HCT116 (cell line): ENCODE results near the gene NHLRC4. TPM values are rescaled to one million over a fixed set of nuclear protein-coding genes. Genes with fewer than 3 reads are reported as not detected.

Experiments
- ATAC-seq: fragments of 200-7000 bp; cut with Tn5 transposase; 2 replicates; pipeline ENCODE4 v1.9.1; 2020; ENCODE audit warnings: mild to moderate bottlenecking, moderate library complexity
- BruUV-seq: library from RNA; stranded (reverse); fragments of 400-500 nt; replicated peaks from 2 replicates; lab custom pipeline; 2021; lab: Mats Ljungman, UMichigan
- CTCF ChIA-PET: fragments of 300-600 bp; sonication (Branson Sonifier 250); formaldehyde crosslinking; loops from one replicate; lab custom pipeline; 2021; ENCODE audit warnings: antibody characterized with exemption; lab: Charles Lee
- POLR2A ChIA-PET: fragments of 300-600, 350-600 bp; sonication (Branson Sonifier 250); formaldehyde crosslinking; loops from one replicate; lab custom pipeline; 2021; ENCODE audit warnings: antibody characterized with exemption; lab: Charles Lee
- RAD21 ChIA-PET, 2 experiments: fragments of 300-600 bp; sonication (Branson Sonifier 250); formaldehyde crosslinking; loops; one replicate each; lab custom pipeline; 2023; ENCODE audit warnings: low total read pairs in 2 of 2; ENCODE audit not compliant: uncharacterized antibody in 2 of 2, unreplicated experiment in 2 of 2, low non-redundant PET in 1 of 2; lab: Charles Lee
- DNase-seq: peaks from one replicate; pipeline ENCODE4 v3.0.0-alpha.2; 2010; ENCODE audit warnings: low read depth, low spot score
- H2AFZ ChIP-seq: fragments of 200-600 bp; shearing (Covaris generic), sonication (generic); 2 replicates; pipeline ENCODE4 v1.6.1; 2017; ENCODE audit warnings: low read depth, mixed run types, mixed read lengths, antibody characterized with exemption, low read length; ENCODE audit not compliant: poor library complexity, severe bottlenecking
- H3K27ac ChIP-seq: 2 replicates; pipeline ENCODE4 v1.5.1; 2012; ENCODE audit warnings: low read depth, low read length
- H3K27me3 ChIP-seq: fragments of 200-600 bp; sonication (generic); 2 replicates; pipeline ENCODE4 v1.6.1; 2016; ENCODE audit warnings: mixed run types, low read length, mixed read lengths; ENCODE audit not compliant: insufficient read depth
- H3K36me3 ChIP-seq, 2 experiments: fragments of 200-500 bp in 1 of 2; fragments of 200-600 bp in 1 of 2; sonication (Bioruptor generic) in 1 of 2; sonication (generic) in 1 of 2; 2 replicates each; pipeline versions ENCODE4 v1.5.1 to v1.6.1; 2014 to 2016; ENCODE audit warnings: low read length in 2 of 2, inconsistent platforms in 1 of 2, mixed read lengths in 1 of 2, mixed run types in 1 of 2; ENCODE audit not compliant: insufficient read depth in 2 of 2, control insufficient read depth in 1 of 2
- H3K4me1 ChIP-seq, 2 experiments: fragments of 200-600 bp in 1 of 2; sonication (generic) in 1 of 2; 2 replicates each; pipeline versions ENCODE4 v1.5.1 to v1.6.1; 2012 to 2017; ENCODE audit warnings: low read length in 2 of 2, inconsistent platforms in 1 of 2, mild to moderate bottlenecking in 1 of 2, mixed read lengths in 1 of 2, mixed run types in 1 of 2, moderate library complexity in 1 of 2; ENCODE audit not compliant: insufficient read depth in 2 of 2, control insufficient read depth in 1 of 2
- H3K4me2 ChIP-seq: fragments of 200-600 bp; sonication (generic); 2 replicates; pipeline ENCODE4 v1.6.1; 2017; ENCODE audit warnings: mixed run types, low read length, mixed read lengths
- H3K4me3 ChIP-seq, 2 experiments: fragments of 200-600 bp in 1 of 2; sonication (generic) in 1 of 2; replicated peaks in 1 of 2; 2 replicates each; pipeline ENCODE4 v1.5.1; 2011 to 2016; ENCODE audit warnings: low read length in 2 of 2, control low read depth in 1 of 2, low read depth in 1 of 2, mild to moderate bottlenecking in 1 of 2, mixed read lengths in 1 of 2, mixed run types in 1 of 2
- H3K79me2 ChIP-seq: fragments of 200-600 bp; sonication (generic); 2 replicates; pipeline ENCODE4 v1.6.1; 2017; ENCODE audit warnings: mild to moderate bottlenecking, mixed run types, low read length, moderate library complexity, mixed read lengths; ENCODE audit not compliant: insufficient read depth
- H3K9ac ChIP-seq: fragments of 200-600 bp; sonication (generic); 2 replicates; pipeline ENCODE4 v1.6.1; 2016; ENCODE audit warnings: low read length, mixed read lengths
- H3K9me2 ChIP-seq: fragments of 200-600 bp; sonication (generic), shearing (Covaris generic); 2 replicates; pipeline ENCODE4 v1.6.1; 2017; ENCODE audit warnings: mixed run types, mild to moderate bottlenecking, moderate library complexity; ENCODE audit not compliant: insufficient read depth
- H3K9me3 ChIP-seq, 2 experiments: fragments of 200-500 bp in 1 of 2; fragments of 200-600 bp in 1 of 2; sonication (Bioruptor generic) in 1 of 2; sonication (generic) in 1 of 2; 2 replicates each; pipeline ENCODE4 v1.6.1; 2014 to 2017; ENCODE audit warnings: low read length in 2 of 2, mixed read lengths in 2 of 2, inconsistent platforms in 1 of 2, low read depth in 1 of 2, mild to moderate bottlenecking in 1 of 2, mixed run types in 1 of 2, moderate library complexity in 1 of 2; ENCODE audit not compliant: control insufficient read depth in 1 of 2, insufficient read depth in 1 of 2
- H4K20me1 ChIP-seq: fragments of 200-600 bp; sonication (generic), shearing (Covaris generic); 2 replicates; pipeline ENCODE4 v1.6.1; 2017; ENCODE audit warnings: mixed run types, mild to moderate bottlenecking, moderate library complexity; ENCODE audit not compliant: insufficient read depth
- ATF3 ChIP-seq: IDR thresholded peaks from 2 replicates; pipeline ENCODE4 v1.6.1; 2012
- CEBPB ChIP-seq: IDR thresholded peaks from 2 replicates; pipeline ENCODE4 v1.6.1; 2012; ENCODE audit warnings: low read depth
- CTCF ChIP-seq, 3 experiments: fragments of 200-600 bp in 1 of 3; sonication (generic) in 1 of 3; IDR thresholded peaks in 2 of 3; conservative IDR thresholded peaks in 1 of 3; 2 replicates each; pipeline ENCODE4 v1.5.1; 2012 to 2017; ENCODE audit warnings: low read depth in 2 of 3, low read length in 2 of 3, antibody characterized with exemption in 1 of 3, borderline replicate concordance in 1 of 3, control low read depth in 1 of 3, mild to moderate bottlenecking in 1 of 3, mixed read lengths in 1 of 3, mixed run types in 1 of 3, moderate library complexity in 1 of 3; ENCODE audit not compliant: insufficient read depth in 1 of 3
- ELF1 ChIP-seq: IDR thresholded peaks from 2 replicates; pipeline ENCODE4 v1.6.1; 2012; ENCODE audit warnings: low read depth, borderline replicate concordance
- EZH2 ChIP-seq: fragments of 200-600 bp; sonication (generic); IDR thresholded peaks from 2 replicates; pipeline ENCODE4 v1.6.1; 2017; ENCODE audit warnings: antibody characterized with exemption, mixed run types
- JUND ChIP-seq: IDR thresholded peaks from 2 replicates; pipeline ENCODE4 v1.6.1; 2012
- POLR2A ChIP-seq: IDR thresholded peaks from 2 replicates; pipeline ENCODE4 v1.7.0; 2011; ENCODE audit warnings: borderline replicate concordance; ENCODE audit not compliant: insufficient read depth, insufficient read length; ENCODE audit errors: extremely low read depth
- RAD21 ChIP-seq: IDR thresholded peaks from 2 replicates; pipeline ENCODE4 v1.6.1; 2012; ENCODE audit warnings: low read depth, mild to moderate bottlenecking
- REST ChIP-seq: IDR thresholded peaks from 2 replicates; pipeline ENCODE4 v1.6.1; 2012; ENCODE audit warnings: low read depth
- SIN3A ChIP-seq: IDR thresholded peaks from 2 replicates; pipeline ENCODE4 v1.6.1; 2012; ENCODE audit warnings: low read depth
- SP1 ChIP-seq: IDR thresholded peaks from 2 replicates; pipeline ENCODE4 v1.6.1; 2012; ENCODE audit warnings: low read depth
- SRF ChIP-seq: IDR thresholded peaks from 2 replicates; pipeline ENCODE4 v1.6.1; 2012; ENCODE audit warnings: low read depth
- TCF7L2 ChIP-seq: IDR thresholded peaks from 2 replicates; pipeline ENCODE4 v1.7.0; 2011; ENCODE audit warnings: borderline replicate concordance, inconsistent platforms; ENCODE audit not compliant: insufficient read depth, insufficient read length; ENCODE audit errors: extremely low read depth
- YY1 ChIP-seq: IDR thresholded peaks from 2 replicates; pipeline ENCODE4 v1.6.1; 2011; ENCODE audit warnings: low read length, low read depth, moderate library complexity, mild to moderate bottlenecking; ENCODE audit not compliant: insufficient replicate concordance; ENCODE audit errors: extremely low read depth
- ZBTB33 ChIP-seq: IDR thresholded peaks from 2 replicates; pipeline ENCODE4 v1.6.1; 2011; ENCODE audit warnings: mild to moderate bottlenecking, low read length, moderate library complexity; ENCODE audit not compliant: insufficient replicate concordance; ENCODE audit errors: extremely low read depth
- ZFX ChIP-seq: fragments of 450-650 bp; IDR thresholded peaks from 2 replicates; pipeline ENCODE4 v1.6.1; 2017
- ZNF274 ChIP-seq: fragments of 200-500 bp; sonication (Bioruptor generic); IDR thresholded peaks from 2 replicates; pipeline ENCODE4 v1.6.1; 2014; ENCODE audit warnings: mild to moderate bottlenecking, low read depth, low read length, inconsistent platforms
- intact Hi-C: fragments of 100-400 bp; cut with micrococcal nuclease; formaldehyde crosslinking; loops from 2 replicates; pipeline ENCODE4 v1.10.0; 2022
- total RNA-seq: library from RNA; stranded (reverse); gene quantifications from one replicate; pipeline ENCODE4 v1.2.1, GENCODE V29; 2021; ENCODE audit not compliant: unreplicated experiment

The NHLRC4 gene
- total RNA-seq, 1 experiment from 2014 or later: 0.22 TPM

GRCh38 chr16:560701-561412 lies 5.9 kb upstream of the NHLRC4 start:
- BruUV-seq: no TSS peak
- POLR2A ChIA-PET: no interaction called here
- no peaks in the 10 kb centered on the region for H3K79me2 ChIP-seq
- H3K27me3 ChIP-seq: no peaks in the 10 kb centered on the region
- no peaks in the 10 kb centered on the region for H3K9me2 ChIP-seq
- TF ChIP-seq SRF (no peak), RAD21 (no peak), REST (no peak), POLR2A (no peak), CEBPB (no peak), ZBTB33 (no peak), SIN3A (no peak), ATF3 (no peak), ELF1 (no peak), TCF7L2 (no peak), EZH2 (no peak), SP1 (no peak), JUND (no peak), ZNF274 (no peak), CTCF (IDR thresholded peaks at IDR 0.05 in 2 of 3, conservative IDR thresholded peaks at IDR 0.05 in 1 of 3; ENCODE audit: borderline replicate concordance in 1 of 3, insufficient read depth in 1 of 3, low read depth in 2 of 3, low read length in 2 of 3) (no peak), YY1 (no peak), ZFX (no peak)
- ATAC-seq (no peak), DNase-seq (no peak)
- H3K27ac ChIP-seq: no peak overlapping the region
- intact Hi-C loops: no loop called here
- H3K4me3 ChIP-seq: no peak overlapping the region
- H3K4me2 ChIP-seq: no peak overlapping the region
- no peak overlapping the region for H3K9ac ChIP-seq
- CTCF ChIA-PET: no interaction called here
- H3K4me1 ChIP-seq: no peaks in the 10 kb centered on the region
- H2AFZ ChIP-seq: no peak overlapping the region
- no peaks in the 10 kb centered on the region for H3K9me3 ChIP-seq
- H3K36me3 ChIP-seq: no peaks in the 10 kb centered on the region
- H4K20me1 ChIP-seq: no peaks in the 10 kb centered on the region
- RAD21 ChIA-PET: no interaction called here
